ENCODE results near the gene FAAH. TPM values are rescaled to one million over a fixed set of nuclear protein-coding genes. Genes with fewer than 3 reads are reported as not detected.

FAAH gene
- polyA plus RNA-seq, 1 experiment: 1.8 TPM

DNA sequence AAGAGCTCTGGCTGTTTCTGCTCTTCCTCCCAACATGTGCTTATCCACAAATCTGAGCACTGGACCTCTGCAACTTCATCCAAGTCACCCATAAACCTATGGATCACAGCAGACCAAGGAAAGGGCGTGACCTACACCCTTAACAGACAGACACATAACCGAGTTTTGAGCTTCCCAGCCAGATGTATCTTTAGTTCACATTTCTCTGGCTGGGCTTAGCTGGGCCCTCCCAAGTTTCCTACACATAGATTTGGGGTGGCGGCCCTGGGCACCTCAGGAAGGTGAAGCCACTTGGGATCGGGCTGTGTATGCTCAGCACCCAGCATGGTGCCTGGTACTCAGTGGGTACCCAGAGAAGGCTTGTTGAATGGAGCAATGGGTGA is 26.4 kb downstream of the FAAH start:
- ChIA-PET POLR2A (no interaction called here), CTCF (interaction anchor here (0.6 to 2.2 kb wide), 3 partner anchors 8 to 23 kb away, joined by 3 to 7 read pairs (median 3); no protein-coding TSS in a partner anchor)
- H3K4me3 ChIP-seq (ENCODE audit: low read depth, low read length): no peak overlapping the region
- H3K36me3 ChIP-seq (ENCODE audit: control insufficient read depth, insufficient read depth, low read length): no peaks in the 10 kb centered on the region
- no peak for DNase-seq (ENCODE audit: low read depth)
- TF ChIP-seq, protein P1, sequence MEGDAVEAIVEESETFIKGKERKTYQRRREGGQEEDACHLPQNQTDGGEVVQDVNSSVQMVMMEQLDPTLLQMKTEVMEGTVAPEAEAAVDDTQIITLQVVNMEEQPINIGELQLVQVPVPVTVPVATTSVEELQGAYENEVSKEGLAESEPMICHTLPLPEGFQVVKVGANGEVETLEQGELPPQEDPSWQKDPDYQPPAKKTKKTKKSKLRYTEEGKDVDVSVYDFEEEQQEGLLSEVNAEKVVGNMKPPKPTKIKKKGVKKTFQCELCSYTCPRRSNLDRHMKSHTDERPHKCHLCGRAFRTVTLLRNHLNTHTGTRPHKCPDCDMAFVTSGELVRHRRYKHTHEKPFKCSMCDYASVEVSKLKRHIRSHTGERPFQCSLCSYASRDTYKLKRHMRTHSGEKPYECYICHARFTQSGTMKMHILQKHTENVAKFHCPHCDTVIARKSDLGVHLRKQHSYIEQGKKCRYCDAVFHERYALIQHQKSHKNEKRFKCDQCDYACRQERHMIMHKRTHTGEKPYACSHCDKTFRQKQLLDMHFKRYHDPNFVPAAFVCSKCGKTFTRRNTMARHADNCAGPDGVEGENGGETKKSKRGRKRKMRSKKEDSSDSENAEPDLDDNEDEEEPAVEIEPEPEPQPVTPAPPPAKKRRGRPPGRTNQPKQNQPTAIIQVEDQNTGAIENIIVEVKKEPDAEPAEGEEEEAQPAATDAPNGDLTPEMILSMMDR (IDR thresholded peaks at IDR 0.05; ENCODE audit: insufficient read depth, low read depth, low read length): no peak
- peaks cover 5% of the 10 kb centered on the region for H3K27me3 ChIP-seq (ENCODE audit: control insufficient read depth, insufficient read depth, low read length)

DNA sequence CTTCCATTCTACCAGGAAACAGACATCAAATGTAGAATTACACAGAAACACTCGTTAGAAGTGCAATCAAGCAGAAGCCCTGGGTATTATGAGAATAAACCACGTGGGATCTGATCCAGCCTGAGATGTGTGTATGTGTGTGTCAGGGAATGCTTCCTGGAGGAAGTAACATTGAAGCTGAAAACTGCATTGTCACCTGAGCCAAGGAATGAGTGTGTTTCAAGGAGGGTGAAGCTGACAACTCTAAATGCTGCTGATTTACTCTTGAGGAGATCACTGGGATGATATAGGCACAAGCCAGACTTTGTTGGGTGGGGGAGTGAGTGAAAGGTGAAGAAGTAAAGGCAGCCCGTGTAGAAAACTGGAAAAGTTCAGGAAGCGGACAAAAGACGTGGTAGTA is 27.6 kb downstream of the FAAH start:
- H3K4me3 ChIP-seq (ENCODE audit: low read depth, low read length): no peak overlapping the region
- H3K27me3 ChIP-seq (ENCODE audit: control insufficient read depth, insufficient read depth, low read length): peaks cover 5% of the 10 kb centered on the region
- CTCF ChIA-PET: interaction anchor here (0.9 to 2.2 kb wide), 6 partner anchors 12 to 126 kb away, joined by 3 to 9 read pairs (median 5); no protein-coding TSS in a partner anchor
- H3K36me3 ChIP-seq (ENCODE audit: control insufficient read depth, insufficient read depth, low read length): no peaks in the 10 kb centered on the region
- TF ChIP-seq, protein P1 (IDR thresholded peaks at IDR 0.05; ENCODE audit: insufficient read depth, low read depth, low read length): no peak
- DNase-seq (ENCODE audit: low read depth): no peak
- POLR2A ChIA-PET: interaction anchor here (0.7 kb wide), 1 partner anchor 29 kb away, joined by 3 read pairs; no protein-coding TSS in a partner anchor

DNA sequence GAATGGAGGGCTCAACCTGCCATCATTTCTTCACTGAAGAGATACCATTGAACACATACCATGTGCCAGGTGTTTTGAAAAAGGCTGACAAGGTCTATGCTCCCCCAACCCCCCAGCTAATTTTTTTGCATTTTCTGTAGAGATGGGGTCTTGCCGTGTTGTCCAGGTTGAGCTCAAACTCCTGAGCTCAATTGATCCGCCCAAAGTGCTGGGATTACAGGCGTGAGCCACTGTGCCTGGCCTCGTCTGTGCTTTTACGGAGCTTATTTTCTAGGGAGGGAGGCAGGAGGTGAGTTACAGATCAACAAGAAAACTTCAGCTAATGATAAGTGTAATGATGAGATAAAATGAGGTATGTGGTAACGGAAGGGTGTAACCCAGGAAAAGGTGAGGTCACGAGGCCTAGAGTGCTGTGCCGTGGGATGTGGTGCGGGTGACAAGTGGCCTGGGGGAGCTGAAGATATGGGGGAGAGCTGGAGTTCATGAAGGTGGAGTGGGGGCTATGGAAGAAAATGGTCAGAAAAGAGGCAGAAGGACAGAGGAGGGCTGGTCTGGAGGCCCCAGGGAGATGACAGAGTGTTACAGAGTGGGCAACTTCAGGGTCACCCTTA is 28.2 kb downstream of the FAAH start:
- TF ChIP-seq, protein P1 (IDR thresholded peaks at IDR 0.05; ENCODE audit: insufficient read depth, low read depth, low read length): no peak
- CTCF ChIA-PET: interaction anchor here (0.9 to 2.0 kb wide), 4 partner anchors 14 to 126 kb away, joined by 3 to 9 read pairs (median 5); no protein-coding TSS in a partner anchor

DNA sequence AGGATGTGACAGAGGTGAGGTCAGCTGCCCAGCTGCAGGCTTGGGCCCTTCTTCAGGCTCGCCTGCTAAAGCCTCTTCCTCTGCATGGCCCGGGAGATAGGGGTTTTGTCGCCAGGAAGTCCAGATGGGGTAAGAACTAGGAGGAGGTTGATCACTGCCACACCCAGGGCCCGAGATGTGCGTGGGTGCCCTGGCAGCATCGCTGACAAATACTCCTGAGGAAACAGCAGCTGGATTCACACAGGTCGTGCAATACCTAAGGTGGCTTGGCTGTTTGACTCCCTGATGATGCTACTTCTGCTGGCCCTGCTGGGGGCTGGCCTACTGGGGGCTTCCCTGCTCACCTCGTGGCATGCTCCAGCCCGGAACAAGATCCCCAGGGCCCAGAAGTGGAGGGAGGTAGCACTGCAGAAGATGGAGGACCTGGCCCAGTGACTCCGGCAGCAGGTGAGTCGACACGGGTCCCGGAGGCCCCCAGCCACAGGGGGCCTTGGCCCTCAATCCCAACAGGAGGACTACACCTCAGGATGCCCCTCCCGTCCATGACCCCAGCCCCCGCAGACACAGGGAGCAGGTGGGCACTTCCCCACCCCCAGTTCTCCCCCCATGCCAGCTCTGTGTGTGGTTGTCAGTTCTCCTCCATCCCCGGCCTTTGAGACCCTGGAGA is 29.6 kb downstream of the FAAH start:
- H3K4me3 ChIP-seq (ENCODE audit: low read depth, low read length): no peak overlapping the region
- POLR2A ChIA-PET: no interaction called here
- CTCF ChIA-PET: interaction anchor here (0.5 to 1.7 kb wide), 3 partner anchors 23 to 108 kb away, joined by 3 to 4 read pairs (median 4); no protein-coding TSS in a partner anchor
- no peak for DNase-seq (ENCODE audit: low read depth)
- peaks cover 5% of the 10 kb centered on the region for H3K27me3 ChIP-seq (ENCODE audit: control insufficient read depth, insufficient read depth, low read length)
- TF ChIP-seq, protein P1 (IDR thresholded peaks at IDR 0.05; ENCODE audit: insufficient read depth, low read depth, low read length): no peak
- no peaks in the 10 kb centered on the region for H3K36me3 ChIP-seq (ENCODE audit: control insufficient read depth, insufficient read depth, low read length)

More for the DNA sequence above, 28.2 kb downstream of the FAAH start:
- Histone ChIP-seq H3K36me3 (ENCODE audit: control insufficient read depth, insufficient read depth, low read length) (no peaks in the 10 kb centered on the region), H3K4me3 (ENCODE audit: low read depth, low read length) (no peak overlapping the region), H3K27me3 (ENCODE audit: control insufficient read depth, insufficient read depth, low read length) (peaks cover 5% of the 10 kb centered on the region)
- POLR2A ChIA-PET: interaction anchor here (0.7 kb wide), 1 partner anchor 29 kb away, joined by 3 read pairs; no protein-coding TSS in a partner anchor
- no peak for DNase-seq (ENCODE audit: low read depth)

DNA sequence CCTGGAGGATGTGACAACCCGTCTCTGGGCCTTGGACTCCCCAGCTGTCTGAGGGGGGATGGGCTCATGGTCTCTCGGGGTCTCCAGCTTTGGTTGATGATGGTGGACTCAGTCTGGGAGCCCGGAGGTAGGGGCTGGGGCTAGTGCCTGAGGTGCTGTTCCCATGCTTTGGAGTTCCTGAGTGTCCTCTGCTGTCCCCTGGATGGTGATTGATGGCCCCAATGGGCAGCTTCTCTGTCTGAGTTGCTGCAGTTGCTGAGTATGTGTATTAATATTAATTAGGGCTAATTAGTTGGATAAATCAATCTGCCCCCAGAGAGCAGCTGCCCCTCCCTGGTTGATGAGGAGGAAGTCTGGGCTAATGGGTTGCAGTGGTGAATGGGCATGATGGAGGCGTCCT is 30.6 kb downstream of the FAAH start:
- ChIA-PET CTCF (interaction anchor here (0.7 to 1.8 kb wide), 4 partner anchors 14 to 34 kb away, joined by 3 to 7 read pairs (median 4); no protein-coding TSS in a partner anchor), POLR2A (no interaction called here)
- H3K27me3 ChIP-seq (ENCODE audit: control insufficient read depth, insufficient read depth, low read length): peaks cover 5% of the 10 kb centered on the region
- no peak overlapping the region for H3K4me3 ChIP-seq (ENCODE audit: low read depth, low read length)
- no peak for DNase-seq (ENCODE audit: low read depth)
- TF ChIP-seq, protein P1 (IDR thresholded peaks at IDR 0.05; ENCODE audit: insufficient read depth, low read depth, low read length): no peak
- H3K36me3 ChIP-seq (ENCODE audit: control insufficient read depth, insufficient read depth, low read length): no peaks in the 10 kb centered on the region

Measured in BJ (cell line).